Measurements from ENCODE around the gene TBC1D9B.

The TBC1D9B gene

DNA sequence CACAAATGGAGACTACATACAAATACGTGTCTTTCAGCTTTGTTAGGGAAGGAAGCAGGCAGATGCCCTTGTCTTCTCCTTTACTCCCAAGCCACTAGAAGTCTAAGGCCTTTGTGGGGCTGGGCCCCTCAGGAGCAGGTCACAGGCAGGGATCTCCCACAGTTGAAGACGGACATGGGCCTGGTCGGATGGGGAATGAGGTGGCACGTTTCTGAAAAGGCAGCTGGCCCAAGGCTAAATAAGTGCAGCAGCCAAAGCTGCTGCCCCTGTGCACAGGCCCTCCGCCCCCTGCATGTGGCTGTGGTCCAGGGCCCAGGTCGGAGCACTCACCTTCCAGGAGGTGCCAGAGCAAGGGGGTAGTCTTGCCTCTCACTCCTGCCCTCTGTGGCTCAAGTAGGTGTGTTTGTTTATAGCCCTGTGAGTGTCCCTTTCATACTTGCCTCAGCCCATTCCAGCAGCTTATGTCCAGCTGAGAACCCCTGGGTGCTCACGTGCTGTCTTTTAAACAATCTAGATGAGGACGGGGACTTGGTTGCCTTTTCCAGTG is 85.2 kb downstream of the TBC1D9B start:
- H3K4me3 ChIP-seq (ENCODE audit: low read depth, low read length), result peak overlapping the region; percentile 14

DNA sequence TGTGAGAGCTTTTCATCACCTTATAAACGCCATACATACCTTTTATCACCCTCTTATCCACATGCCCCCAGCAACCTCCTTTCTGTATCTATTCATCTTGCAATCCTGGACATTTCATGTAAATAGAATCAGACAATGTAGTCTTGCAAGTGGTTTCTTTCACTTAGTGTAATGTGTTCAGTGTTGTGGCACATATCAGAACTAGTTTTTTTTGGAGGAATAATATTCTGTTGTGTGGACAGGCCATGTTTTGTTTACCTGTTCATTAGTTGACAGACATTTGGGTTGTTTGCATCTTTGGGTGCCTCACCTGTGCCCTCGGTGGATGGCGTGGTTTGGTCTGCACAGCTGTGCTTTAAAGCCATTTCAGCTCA is 85.7 kb downstream of the TBC1D9B start:
- H3K4me3 ChIP-seq (ENCODE audit: low read depth, low read length), result peak overlapping the region; percentile 83

DNA sequence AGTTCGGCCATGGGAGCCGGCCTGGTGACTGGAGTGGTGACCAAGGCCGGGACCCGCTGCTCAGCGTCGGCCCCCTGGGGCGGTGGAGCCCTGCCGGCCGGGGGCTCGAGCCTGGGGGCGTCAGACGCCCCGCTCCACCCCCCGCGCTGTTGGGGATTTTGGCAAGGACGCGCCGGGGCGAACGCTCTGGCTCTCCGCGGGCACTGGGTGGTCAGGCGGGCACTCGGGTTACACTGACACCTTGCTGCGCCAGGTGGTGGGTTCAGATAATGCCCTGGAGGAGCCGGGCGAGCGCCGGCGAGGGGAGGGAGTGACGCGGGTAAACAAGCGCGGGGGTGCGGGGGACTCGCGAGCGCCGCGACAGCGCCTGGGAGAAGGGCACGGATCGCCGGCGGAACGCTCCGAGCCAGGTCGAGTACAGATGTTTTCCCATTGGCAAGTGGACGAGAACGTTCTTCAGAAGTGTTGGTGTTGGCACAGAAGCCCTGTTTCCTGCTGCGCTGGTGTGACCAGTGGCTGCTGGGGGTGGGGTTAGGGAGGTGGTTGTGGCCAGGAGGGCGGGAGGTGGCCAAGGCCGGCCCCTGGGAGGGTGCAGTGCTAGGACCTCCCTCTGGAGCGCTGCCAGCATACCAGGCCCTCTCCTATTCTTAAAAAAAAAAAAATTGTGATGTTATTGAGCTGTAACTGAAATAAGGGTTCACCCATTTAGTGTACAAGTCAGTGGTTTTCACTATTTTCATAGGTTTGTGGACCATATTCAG is 86.2 kb downstream of the TBC1D9B start:
- H3K4me3 ChIP-seq (ENCODE audit: low read depth, low read length), result peak overlapping the region; percentile 83

- H3K4me3 ChIP-seq (ENCODE audit: low read depth, low read length), result peak within 1 kb of the TSS; percentile 83
Measured at GRCh38 chr5:179820483-179821297, 87.0 kb downstream of the TBC1D9B start, which contains the start of gene SQSTM1. SQSTM1 (plus strand) TSS chr5:179820905; CDS start chr5:179820937, 32 bp downstream.

DNA sequence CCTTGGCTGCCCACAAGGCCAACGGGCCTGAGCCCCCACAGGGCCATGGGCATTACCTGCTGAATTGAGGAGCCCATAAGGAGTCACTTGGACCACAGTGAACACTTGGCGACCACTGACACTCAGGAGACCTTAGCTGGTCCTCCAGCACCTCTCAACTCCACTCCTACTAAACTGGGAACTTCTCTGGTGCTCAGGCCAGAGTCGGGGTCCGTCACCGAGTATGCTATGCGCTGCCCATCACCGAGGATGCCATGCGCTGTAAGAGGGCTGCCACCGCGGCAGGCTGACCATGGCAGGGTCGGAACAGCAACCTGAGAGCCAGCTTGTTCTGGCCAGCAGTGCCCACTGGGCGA is 87.6 kb downstream of the TBC1D9B start:
- H3K4me3 ChIP-seq (ENCODE audit: low read depth, low read length), result no peak overlapping the region

DNA sequence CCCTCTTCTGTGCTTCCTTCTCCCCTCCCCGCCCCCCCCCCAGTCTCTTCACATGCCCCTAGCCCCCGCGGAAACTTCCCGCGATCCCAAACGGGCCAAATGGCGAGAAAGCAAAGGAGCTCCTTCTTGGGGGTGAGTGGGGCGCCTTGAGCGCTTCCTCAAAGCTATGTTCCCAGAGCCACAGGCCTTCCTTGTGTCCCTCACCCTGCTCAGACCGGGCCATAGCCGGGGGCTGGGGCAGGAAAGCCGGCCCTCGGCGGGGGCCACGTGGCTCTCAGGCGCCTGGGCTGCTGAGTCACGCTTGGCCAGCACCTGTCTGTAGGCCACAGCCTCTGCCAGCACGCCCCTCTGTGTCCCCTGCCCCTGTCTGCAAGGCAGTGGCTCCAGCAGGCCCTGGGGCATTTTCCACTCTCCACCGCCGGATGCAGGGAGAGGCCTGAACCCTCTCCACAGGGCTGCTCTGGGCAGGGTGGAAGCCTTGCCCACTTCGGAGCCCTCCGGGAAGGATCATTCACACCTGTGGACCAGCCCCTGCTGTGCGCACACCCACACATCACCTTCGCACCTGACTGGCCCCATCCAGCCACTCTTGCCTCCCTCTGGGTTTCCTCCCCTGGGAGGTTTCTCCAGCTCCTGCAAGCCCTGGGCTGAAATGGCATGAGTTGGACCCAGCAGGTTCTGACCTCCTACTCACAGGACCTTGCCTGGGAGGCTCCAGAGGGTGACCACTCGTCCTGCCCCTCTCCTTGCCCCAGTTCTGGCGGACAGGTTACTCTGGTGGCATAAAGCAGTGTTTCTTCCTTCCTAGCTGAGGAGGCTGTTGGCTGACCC is 88.2 kb downstream of the TBC1D9B start:
- H3K4me3 ChIP-seq (ENCODE audit: low read depth, low read length), result no peak overlapping the region

GRCh38 chr5:179818746-179819295 is 88.9 kb downstream of the TBC1D9B start:
- H3K4me3 ChIP-seq (ENCODE audit: low read depth, low read length), result no peak overlapping the region

GRCh38 chr5:179817890-179818745 is 89.6 kb downstream of the TBC1D9B start:
- no peak overlapping the region for H3K4me3 ChIP-seq (ENCODE audit: low read depth, low read length)

DNA sequence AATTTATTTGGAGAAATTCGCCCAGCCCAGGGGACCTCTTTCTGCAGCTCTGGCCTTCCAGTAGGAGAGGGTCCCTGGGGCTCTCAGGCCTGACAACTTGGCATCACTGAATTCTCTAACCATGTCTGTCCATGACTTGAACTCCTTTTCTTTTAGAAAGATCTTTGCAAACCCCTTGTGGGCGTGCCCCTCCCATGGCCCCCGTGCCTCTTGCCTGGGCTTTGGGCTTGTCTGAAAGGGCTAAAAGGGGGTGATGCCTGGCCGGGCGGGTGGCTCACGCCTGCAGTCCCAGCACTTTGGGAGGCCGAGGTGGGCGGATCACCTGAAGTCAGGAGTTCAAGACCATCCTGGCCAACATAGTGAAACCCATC is 90.2 kb downstream of the TBC1D9B start:
- no peak overlapping the region for H3K4me3 ChIP-seq (ENCODE audit: low read depth, low read length)

DNA sequence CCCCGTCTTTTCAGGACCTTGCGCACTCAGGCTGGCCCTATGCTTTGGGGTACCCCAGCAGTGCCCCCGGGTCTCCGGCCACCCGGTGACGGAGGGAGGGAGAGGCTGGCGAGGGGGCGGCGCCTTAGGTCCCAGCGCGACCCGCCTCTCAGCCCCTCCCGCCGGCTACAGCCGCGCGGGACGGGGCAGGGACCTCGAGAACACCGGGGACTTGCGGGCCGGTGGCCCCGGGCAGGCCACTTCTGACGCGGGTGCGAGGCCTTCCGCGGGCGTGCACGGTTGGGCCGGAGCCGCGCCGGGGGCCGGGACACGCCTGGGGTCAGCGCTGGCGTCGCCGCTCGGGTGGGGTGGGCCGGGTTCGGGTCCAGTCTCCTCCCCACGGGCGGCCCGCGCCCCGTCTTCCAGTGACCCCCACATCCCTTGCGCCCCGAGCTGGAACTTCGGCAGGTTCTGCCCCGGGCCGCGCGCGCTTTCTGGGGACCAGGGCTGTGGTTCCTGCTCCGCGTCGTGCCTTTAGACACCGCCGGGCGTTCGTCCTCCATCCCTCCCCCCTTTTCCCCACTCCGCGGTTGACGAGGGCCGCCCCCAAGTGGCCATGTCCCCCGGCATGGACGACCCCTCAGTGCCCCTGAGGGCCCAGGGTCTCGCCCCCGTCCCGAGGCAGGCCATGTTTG is 90.8 kb downstream of the TBC1D9B start:
- peak overlapping the region; percentile 35 for H3K4me3 ChIP-seq (ENCODE audit: low read depth, low read length)

GRCh38 chr5:179816401-179816795 is 91.3 kb downstream of the TBC1D9B start:
- H3K4me3 ChIP-seq (ENCODE audit: low read depth, low read length), result peak overlapping the region; percentile 35

DNA sequence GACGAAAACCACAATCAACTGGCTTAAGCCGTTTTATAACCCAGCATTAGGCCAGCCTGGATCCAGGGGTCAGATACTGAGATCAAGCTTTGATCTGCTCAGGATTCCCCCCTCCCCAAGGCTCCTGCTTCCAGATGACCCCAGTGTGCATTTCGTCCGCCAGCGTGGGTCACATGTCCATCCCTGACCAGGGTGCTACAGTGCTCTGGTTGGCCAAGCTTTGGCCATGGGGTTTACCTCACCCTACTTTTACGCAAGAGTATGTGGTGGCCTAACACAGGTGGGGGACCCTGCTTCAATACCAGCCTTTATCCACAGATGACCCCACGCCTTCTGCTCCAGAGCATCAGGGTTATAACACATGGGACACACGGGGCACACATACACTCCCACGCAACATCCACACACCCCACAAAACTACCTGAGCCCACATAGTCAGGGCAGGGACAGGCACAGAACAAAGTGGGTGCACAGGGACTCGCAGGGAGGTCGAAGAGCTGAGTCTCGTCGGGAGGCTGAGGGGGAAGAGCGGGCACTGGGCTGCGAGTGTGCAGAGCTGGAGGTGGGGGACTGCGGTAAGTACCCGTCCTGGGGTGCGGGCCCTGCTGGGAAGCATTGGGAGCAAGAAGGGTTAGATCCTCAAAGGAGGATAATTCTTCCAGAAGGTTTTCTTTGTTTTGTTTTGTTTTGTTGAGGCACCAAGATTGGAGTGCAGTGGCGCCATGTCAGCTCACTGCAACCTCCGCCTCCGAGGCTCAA is 92.0 kb downstream of the TBC1D9B start:
- H3K4me3 ChIP-seq (ENCODE audit: low read depth, low read length), result no peak overlapping the region

- H3K4me3 ChIP-seq (ENCODE audit: low read depth, low read length), result no peak overlapping the region
Measured at GRCh38 chr5:179814090-179814489, 93.6 kb downstream of the TBC1D9B start.

DNA sequence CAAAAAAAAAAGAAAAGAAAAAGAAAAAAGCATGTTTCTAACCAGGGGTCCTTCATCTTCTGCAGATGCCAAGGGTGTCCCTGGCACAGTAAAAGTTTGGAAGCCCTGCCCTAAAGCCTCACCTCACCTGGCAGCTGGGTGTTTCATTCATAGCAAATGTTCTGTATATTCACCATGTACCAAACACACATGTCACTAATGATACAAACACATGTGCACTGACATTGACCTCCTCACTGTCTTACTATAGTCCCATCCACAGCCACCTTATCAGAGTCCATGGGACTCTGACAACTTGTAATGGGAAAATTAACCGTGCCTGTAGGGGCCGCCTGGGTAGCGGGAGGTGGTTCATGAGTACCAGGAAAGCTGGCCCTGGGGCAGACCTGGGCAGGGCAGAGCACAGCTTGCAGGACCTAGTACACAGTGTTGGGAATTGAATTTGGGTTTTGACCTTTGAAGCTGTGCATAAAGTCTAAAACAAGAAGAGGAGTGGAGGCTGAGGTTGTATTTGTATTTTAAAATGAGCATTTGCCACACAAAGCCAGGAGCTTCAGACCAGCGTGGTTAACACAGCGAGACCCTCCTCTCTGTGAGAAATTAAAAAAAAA is 94.6 kb downstream of the TBC1D9B start:
- H3K4me3 ChIP-seq (ENCODE audit: low read depth, low read length), result no peak overlapping the region

- H3K4me3 ChIP-seq (ENCODE audit: low read depth, low read length), result no peak overlapping the region
Measured at GRCh38 chr5:179812135-179812825, 95.4 kb downstream of the TBC1D9B start.
